H1 (cell line): ENCODE data around the gene CHRNG. TPM values are rescaled to one million over a fixed set of nuclear protein-coding genes. Genes with fewer than 3 reads are reported as not detected.

Source experiments
- CTCF ChIA-PET: fragments of 300-600 bp; sonication (Branson Sonifier 250); formaldehyde crosslinking; loops from one replicate; lab custom pipeline; 2021; ENCODE audit not compliant: partially characterized antibody; lab: Charles Lee
- POLR2A ChIA-PET: fragments of 300-600 bp; sonication (Branson Sonifier 250); formaldehyde crosslinking; loops from one replicate; lab custom pipeline; 2021; ENCODE audit warnings: inconsistent platforms; ENCODE audit not compliant: partially characterized antibody; lab: Charles Lee
- DNase-seq, 2 experiments: peaks; one replicate each; pipeline versions ENCODE4 v3.0.0 to v3.0.0-alpha.2; 2010 to 2022; ENCODE audit warnings: low spot score in 2 of 2, low read depth in 1 of 2, mixed read lengths in 1 of 2
- FAIRE-seq: peaks from 2 replicates; lab custom pipeline; 2011; peaks lifted over from hg19 to GRCh38; lab: Jason Lieb, UNC
- H2AFZ ChIP-seq: 2 replicates; pipeline ENCODE4 v1.8.1; 2012; ENCODE audit warnings: low read length, inconsistent platforms
- H2AK5ac ChIP-seq: 2 replicates; pipeline ENCODE4 v1.6.1; 2013; ENCODE audit warnings: low read depth, low read length
- H2BK120ac ChIP-seq: replicated peaks from 2 replicates; pipeline ENCODE3; 2013; ENCODE audit warnings: low read depth, low read length, inconsistent platforms
- H2BK12ac ChIP-seq: 2 replicates; pipeline ENCODE4 v1.6.1; 2013; ENCODE audit warnings: low read depth, low read length
- H2BK15ac ChIP-seq: 2 replicates; pipeline ENCODE4 v1.6.1; 2013; ENCODE audit warnings: low read length
- H2BK20ac ChIP-seq: 2 replicates; pipeline ENCODE4 v1.6.1; 2013; ENCODE audit warnings: low read length
- H2BK5ac ChIP-seq: 2 replicates; pipeline ENCODE4 v1.6.1; 2013; ENCODE audit warnings: low read depth, low read length
- H3K14ac ChIP-seq: 2 replicates; pipeline ENCODE4 v1.6.1; 2013; ENCODE audit warnings: inconsistent platforms; ENCODE audit not compliant: insufficient read length
- H3K18ac ChIP-seq: 2 replicates; pipeline ENCODE4 v1.6.1; 2013; ENCODE audit warnings: low read length; ENCODE audit errors: extremely low read depth
- H3K23ac ChIP-seq: 2 replicates; pipeline ENCODE4 v1.6.1; 2013; ENCODE audit warnings: inconsistent platforms; ENCODE audit not compliant: insufficient read length
- H3K23me2 ChIP-seq: 2 replicates; pipeline ENCODE4 v1.6.1; 2013; ENCODE audit warnings: low read depth, low read length
- H3K27ac ChIP-seq: 2 replicates; pipeline ENCODE4 v1.6.1; 2011; ENCODE audit warnings: low read depth, low read length, inconsistent platforms
- H3K27me3 ChIP-seq, 4 experiments: replicated peaks in 1 of 4; 1 replicate in 1 of 4; 2 replicates in 3 of 4; pipeline versions ENCODE4 v1.6.1 to v1.8.1; 2011 to 2013; ENCODE audit warnings: low read length in 3 of 4, mild to moderate bottlenecking in 3 of 4, inconsistent platforms in 2 of 4, mixed read lengths in 2 of 4, moderate library complexity in 1 of 4; ENCODE audit not compliant: control insufficient read depth in 3 of 4, insufficient read depth in 3 of 4; ENCODE audit errors: extremely low read depth in 1 of 4
- H3K36me3 ChIP-seq, 4 experiments: 2 replicates each; pipeline versions ENCODE4 v1.6.1 to v1.8.1; 2011 to 2013; ENCODE audit warnings: mild to moderate bottlenecking in 4 of 4, low read length in 3 of 4, moderate library complexity in 2 of 4, control low read depth in 1 of 4, inconsistent platforms in 1 of 4; ENCODE audit not compliant: insufficient read depth in 4 of 4, control insufficient read depth in 2 of 4
- H3K4ac ChIP-seq: replicated peaks from 2 replicates; pipeline ENCODE3; 2013; ENCODE audit warnings: low read length, low read depth, mixed read lengths, inconsistent platforms; ENCODE audit not compliant: insufficient read length
- H3K4me1 ChIP-seq, 4 experiments: replicated peaks in 1 of 4; 1 replicate in 1 of 4; 2 replicates in 3 of 4; pipeline versions ENCODE4 v1.6.1 to v1.8.1; 2011 to 2013; ENCODE audit warnings: low read length in 3 of 4, inconsistent platforms in 2 of 4, mixed read lengths in 1 of 4; ENCODE audit not compliant: insufficient read depth in 4 of 4, control insufficient read depth in 3 of 4
- H3K4me2 ChIP-seq, 2 experiments: 2 replicates each; pipeline versions ENCODE4 v1.6.1 to v1.8.1; 2011 to 2013; ENCODE audit warnings: low read depth in 2 of 2, low read length in 2 of 2, control low read depth in 1 of 2, inconsistent platforms in 1 of 2, mild to moderate bottlenecking in 1 of 2; ENCODE audit not compliant: insufficient read depth in 1 of 2
- H3K4me3 ChIP-seq, 4 experiments: fragments of 200-600, 300-600 bp in 1 of 4; sonication (generic), shearing (Covaris generic), sonication (Bioruptor Twin) in 1 of 4; 2 replicates each; pipeline versions ENCODE4 v1.5.1 to v1.8.1; 2011 to 2016; ENCODE audit warnings: low read length in 4 of 4, low read depth in 3 of 4, control low read depth in 2 of 4, inconsistent platforms in 2 of 4, mild to moderate bottlenecking in 2 of 4, mixed read lengths in 1 of 4, moderate library complexity in 1 of 4; ENCODE audit not compliant: insufficient read depth in 2 of 4; ENCODE audit errors: extremely low read depth in 1 of 4
- H3K56ac ChIP-seq: replicated peaks from 2 replicates; pipeline ENCODE3; 2013; ENCODE audit warnings: low read depth, mild to moderate bottlenecking, mixed read lengths, low read length, inconsistent platforms; ENCODE audit not compliant: insufficient read length
- H3K79me1 ChIP-seq: 2 replicates; pipeline ENCODE4 v1.6.1; 2013; ENCODE audit warnings: low read depth, low read length, control low read depth
- H3K79me2 ChIP-seq, 2 experiments: 2 replicates each; pipeline versions ENCODE4 v1.6.1 to v1.8.1; 2012 to 2013; ENCODE audit warnings: low read length in 2 of 2, mild to moderate bottlenecking in 2 of 2, inconsistent platforms in 1 of 2; ENCODE audit not compliant: insufficient read depth in 2 of 2, control insufficient read depth in 1 of 2
- H3K9ac ChIP-seq, 4 experiments: replicated peaks in 1 of 4; 1 replicate in 1 of 4; 2 replicates in 3 of 4; pipeline versions ENCODE4 v1.6.1 to v1.8.1; 2011 to 2013; ENCODE audit warnings: low read depth in 3 of 4, low read length in 3 of 4, control low read depth in 2 of 4, mild to moderate bottlenecking in 2 of 4, moderate library complexity in 2 of 4, inconsistent platforms in 1 of 4; ENCODE audit errors: extremely low read depth in 1 of 4
- H3K9me3 ChIP-seq, 2 experiments: 2 replicates each; pipeline versions ENCODE4 v1.6.1 to v1.8.1; 2012 to 2013; ENCODE audit warnings: mild to moderate bottlenecking in 2 of 2, moderate library complexity in 2 of 2, control low read depth in 1 of 2, inconsistent platforms in 1 of 2, low read depth in 1 of 2, low read length in 1 of 2, mixed read lengths in 1 of 2; ENCODE audit not compliant: insufficient read depth in 2 of 2
- H4K20me1 ChIP-seq, 2 experiments: replicated peaks in 1 of 2; 2 replicates each; pipeline versions ENCODE3 to v1.8.1; 2011 to 2013; ENCODE audit warnings: inconsistent platforms in 2 of 2, low read length in 2 of 2, mild to moderate bottlenecking in 1 of 2; ENCODE audit not compliant: insufficient read depth in 2 of 2, control insufficient read depth in 1 of 2
- H4K5ac ChIP-seq: 2 replicates; pipeline ENCODE4 v1.6.1; 2013; ENCODE audit warnings: low read length, low read depth, mixed read lengths, inconsistent platforms; ENCODE audit not compliant: insufficient read length
- H4K8ac ChIP-seq: 2 replicates; pipeline ENCODE4 v1.8.0; 2013; ENCODE audit warnings: mild to moderate bottlenecking, moderate library complexity, low read length, inconsistent platforms; ENCODE audit not compliant: insufficient read depth; ENCODE audit errors: extremely low read depth
- H4K91ac ChIP-seq: replicated peaks from 2 replicates; pipeline ENCODE3; 2013; ENCODE audit warnings: low read length, mixed read lengths, inconsistent platforms; ENCODE audit not compliant: insufficient read length
- EGR1 ChIP-seq: IDR thresholded peaks from 2 replicates; pipeline ENCODE4 v1.6.1; 2011; ENCODE audit warnings: low read depth, low read length, borderline replicate concordance
- RAD21 ChIP-seq, 2 experiments: IDR thresholded peaks in 1 of 2; conservative IDR thresholded peaks in 1 of 2; 2 replicates each; pipeline ENCODE4 v1.6.1; 2011; ENCODE audit warnings: low read depth in 2 of 2, low read length in 2 of 2, improper control_type of control experiment in 1 of 2, inconsistent platforms in 1 of 2, mild to moderate bottlenecking in 1 of 2, moderate library complexity in 1 of 2
- RFX5 ChIP-seq: IDR thresholded peaks from 2 replicates; pipeline ENCODE4 v1.6.1; 2011; ENCODE audit warnings: low read depth, low read length, improper control_type of control experiment, borderline replicate concordance
- SP1 ChIP-seq: IDR thresholded peaks from 2 replicates; pipeline ENCODE4 v1.6.1; 2011; ENCODE audit warnings: low read depth, low read length
- WGBS, 2 experiments: shearing (Covaris generic) in 1 of 2; methylation state at CpG; one replicate each; pipeline versions ENCODE4 v1.1.6 to v1.1.7; 2013 to 2015; ENCODE audit warnings: low lambda C conversion rate in 2 of 2, mixed read lengths in 2 of 2, inconsistent platforms in 1 of 2, low coverage in 1 of 2, missing lambda C conversion rate in 1 of 2; ENCODE audit not compliant: insufficient replicate concordance in 2 of 2, insufficient coverage in 1 of 2, insufficient read length in 1 of 2; ENCODE audit errors: extremely low coverage in 1 of 2, missing lambda C conversion rate in 1 of 2; 5-methylcytosine and 5-hydroxymethylcytosine counted together
- polyA plus RNA-seq, 7 experiments: library from polyadenylated mRNA; depleted of rRNA in 3 of 7; stranded (reverse) in 5 of 7; unstranded in 2 of 7; fragments of >200 nt in 5 of 7; fragments of 200-250 nt in 2 of 7; gene quantifications; 1 replicate in 5 of 7; 2 replicates in 1 of 7; 4 replicates in 1 of 7; pipeline versions ENCODE4 v1.2.1 to v1.2.3, GENCODE V29; 2011 to 2013; ENCODE audit warnings: missing spikeins in 2 of 7, mixed read lengths in 2 of 7
- total RNA-seq: library from RNA; stranded (reverse); fragmentation: NEBNext Ultra II Directional; extraction: Animal tissue kit (Norgen Biotek cat#: 25700); gene quantifications from 2 replicates; pipeline ENCODE4 v1.2.1, GENCODE V29; 2021

Gene CHRNG
- total and polyA plus RNA-seq, 2 of the 8 experiments (the other 6 are each of a cell fraction or from before 2014, with no cell fraction given) = 0.05 TPM; not detected in 1

- no peak overlapping the region for H4K91ac ChIP-seq
- H3K23me2 ChIP-seq = peaks cover 10% of the 10 kb centered on the region; the same call in 1 of the 2 replicates
- H3K14ac ChIP-seq = no peak overlapping the region
- ChIA-PET CTCF (interaction anchor here (0.7 to 10.6 kb wide), 30 partner anchors 11 to 194 kb away, joined by 3 to 176 read pairs (median 6); partner anchors contain the start of gene CHRNG), POLR2A (interaction anchor here (0.5 to 1.7 kb wide), 4 partner anchors 12 to 129 kb away, joined by 3 to 5 read pairs (median 4); partner anchors contain the start of genes EIF4E2 and TIGD1)
- no peak overlapping the region for H2AK5ac ChIP-seq
- WGBS, 2 experiments = 84% methylated on average over 13 of the region's 15 CpGs; no CpG with 5 or more reads in 1 of the 2 experiments
- no peak overlapping the region for H2BK12ac ChIP-seq
- H3K4me3 ChIP-seq = no peak overlapping the region
- H3K4me1 ChIP-seq = peaks cover 0 to 22% (median 7%) of the 10 kb centered on the region in 4 experiments; a peak in 5 of 7 replicates
- no peak overlapping the region for H3K18ac ChIP-seq
- H4K20me1 ChIP-seq = peaks cover 3 to 4% of the 10 kb centered on the region in 2 experiments
- peaks cover 19 to 43% (median 37%) of the 10 kb centered on the region in 4 experiments for H3K27me3 ChIP-seq
- no peak overlapping the region for H2AFZ ChIP-seq
- H3K79me2 ChIP-seq = no peaks in the 10 kb centered on the region
- H2BK15ac ChIP-seq = no peak overlapping the region
- H3K9me3 ChIP-seq = no peaks in the 10 kb centered on the region
- H3K4ac ChIP-seq = no peak overlapping the region
- H4K8ac ChIP-seq = no peak overlapping the region
- no peak overlapping the region for H3K9ac ChIP-seq
- no peak overlapping the region for H3K27ac ChIP-seq
- no peak for DNase-seq
- H3K23ac ChIP-seq = no peak overlapping the region
- FAIRE-seq = no peak
- no peaks in the 10 kb centered on the region for H3K36me3 ChIP-seq
- H3K56ac ChIP-seq = no peak overlapping the region
- H2BK20ac ChIP-seq = no peak overlapping the region
- no peaks in the 10 kb centered on the region for H3K79me1 ChIP-seq
- H2BK5ac ChIP-seq = no peak overlapping the region
- H2BK120ac ChIP-seq = no peak overlapping the region
- H4K5ac ChIP-seq = no peak overlapping the region
- H3K4me2 ChIP-seq = no peak overlapping the region
- TF ChIP-seq EGR1 (no peak), SP1 (peak; percentile 31; the same call in 1 of the 2 replicates), RAD21 (IDR thresholded peaks at IDR 0.05 in 1 of 2, conservative IDR thresholded peaks at IDR 0.05 in 1 of 2; ENCODE audit: low read depth in 2 of 2, low read length in 2 of 2) (no peak), RFX5 (no peak)
Observed at GRCh38 chr2:232520489-232520888, 19.0 kb upstream of the CHRNG start.
